Astrocyte (in vitro differentiated cells and primary cell): ENCODE results near the gene POU2F1. TPM values are rescaled to one million over a fixed set of nuclear protein-coding genes. Genes with fewer than 3 reads are reported as not detected.

ENCODE experiments used
- DNase-seq: peaks from one replicate; pipeline ENCODE4 v3.0.0-alpha.2; 2010; ENCODE audit warnings: low read depth
- FAIRE-seq: peaks from 2 replicates; lab custom pipeline; 2011; peaks lifted over from hg19 to GRCh38; lab: Jason Lieb, UNC
- H2AFZ ChIP-seq: 2 replicates; pipeline ENCODE4 v1.6.0; 2012; ENCODE audit warnings: low read depth, low read length, inconsistent platforms
- H3K27ac ChIP-seq: 2 replicates; pipeline ENCODE4 v1.5.1; 2011; ENCODE audit warnings: low read depth, low read length, inconsistent platforms
- H3K27me3 ChIP-seq: 2 replicates; pipeline ENCODE4 v1.6.0; 2011; ENCODE audit warnings: low read length, inconsistent platforms; ENCODE audit not compliant: insufficient read depth
- H3K36me3 ChIP-seq: 2 replicates; pipeline ENCODE4 v1.5.1; 2011; ENCODE audit warnings: low read length, inconsistent platforms; ENCODE audit not compliant: insufficient read depth
- H3K4me1 ChIP-seq: 2 replicates; pipeline ENCODE4 v1.5.1; 2011; ENCODE audit warnings: low read length, inconsistent platforms; ENCODE audit not compliant: insufficient read depth
- H3K4me2 ChIP-seq: 2 replicates; pipeline ENCODE4 v1.6.0; 2012; ENCODE audit warnings: low read length, inconsistent platforms
- H3K4me3 ChIP-seq: 2 replicates; pipeline ENCODE4 v1.5.1; 2011; ENCODE audit warnings: low read depth, mild to moderate bottlenecking, low read length, inconsistent platforms; ENCODE audit not compliant: insufficient read depth
- H3K79me2 ChIP-seq: 2 replicates; pipeline ENCODE4 v1.6.0; 2012; ENCODE audit warnings: mild to moderate bottlenecking, low read length, inconsistent platforms; ENCODE audit not compliant: insufficient read depth
- H3K9ac ChIP-seq: 2 replicates; pipeline ENCODE4 v1.6.0; 2012; ENCODE audit warnings: mild to moderate bottlenecking, low read length, inconsistent platforms
- H3K9me3 ChIP-seq: 2 replicates; pipeline ENCODE4 v1.5.1; 2012; ENCODE audit warnings: low read depth, mild to moderate bottlenecking, low read length, inconsistent platforms; ENCODE audit not compliant: insufficient read depth
- H4K20me1 ChIP-seq: 2 replicates; pipeline ENCODE4 v1.6.0; 2012; ENCODE audit warnings: low read length, inconsistent platforms; ENCODE audit not compliant: insufficient read depth
- H3K27ac Mint-ChIP-seq: one replicate; pipeline ENCODE4 v1.8.0; 2021; ENCODE audit warnings: mild to moderate bottlenecking, mixed read lengths; ENCODE audit not compliant: unreplicated experiment
- H3K27me3 Mint-ChIP-seq: one replicate; pipeline ENCODE4 v1.8.0; 2021; ENCODE audit warnings: low read depth, mixed read lengths; ENCODE audit not compliant: unreplicated experiment
- H3K36me3 Mint-ChIP-seq: one replicate; pipeline ENCODE4 v1.8.0; 2021; ENCODE audit warnings: low read depth, mixed read lengths; ENCODE audit not compliant: unreplicated experiment
- H3K4me1 Mint-ChIP-seq: one replicate; pipeline ENCODE4 v1.8.0; 2021; ENCODE audit warnings: low read depth, mixed read lengths; ENCODE audit not compliant: unreplicated experiment
- H3K4me3 Mint-ChIP-seq: one replicate; pipeline ENCODE4 v1.8.0; 2021; ENCODE audit warnings: mild to moderate bottlenecking, moderate library complexity, mixed read lengths; ENCODE audit not compliant: unreplicated experiment
- H3K9me3 Mint-ChIP-seq: one replicate; pipeline ENCODE4 v1.8.0; 2021; ENCODE audit warnings: mild to moderate bottlenecking, mixed read lengths; ENCODE audit not compliant: unreplicated experiment
- EZH2 ChIP-seq: IDR thresholded peaks from 2 replicates; pipeline ENCODE4 v1.6.1; 2012; ENCODE audit warnings: mild to moderate bottlenecking, low read length, inconsistent platforms; ENCODE audit not compliant: insufficient read depth
- total RNA-seq: library from RNA; stranded (reverse); gene quantifications from 2 replicates; pipeline ENCODE4 v1.2.1, GENCODE V29; 2021
- TF ChIP-seq, protein P1 (sequence below): IDR thresholded peaks from 2 replicates; pipeline ENCODE4 v1.5.1; 2011; ENCODE audit warnings: low read depth, mild to moderate bottlenecking, inconsistent platforms, low read length, moderate library complexity; ENCODE audit not compliant: insufficient read depth

POU2F1 gene
- total RNA-seq, 1 donor from 2014 or later = 21.7 TPM

DNA sequence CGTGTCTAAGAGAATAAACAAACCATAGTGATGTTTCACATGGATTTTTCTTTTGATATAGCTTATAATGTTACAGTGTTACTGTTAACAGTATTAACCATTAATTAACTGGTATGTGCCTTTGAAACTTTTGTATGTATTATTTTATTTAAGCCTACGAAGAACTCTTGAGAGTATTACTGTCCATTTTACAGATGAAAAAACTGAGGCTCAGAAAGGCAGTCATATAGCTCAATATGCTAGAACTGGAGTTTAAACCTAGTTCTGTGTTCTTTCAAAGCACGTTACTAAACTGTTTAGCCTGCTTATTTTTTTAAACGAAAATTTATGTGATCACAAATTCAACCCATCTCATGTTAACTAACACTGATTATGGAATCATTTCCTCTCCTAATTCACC lies 83.5 kb downstream of the POU2F1 start:
- Histone ChIP-seq H3K4me2 (no peak overlapping the region), H3K36me3 (no peaks in the 10 kb centered on the region), H2AFZ (no peak overlapping the region), H3K27me3 (no peaks in the 10 kb centered on the region), H3K27ac (no peak overlapping the region), H3K79me2 (peaks cover 31% of the 10 kb centered on the region), H4K20me1 (peaks cover 18% of the 10 kb centered on the region), H3K9ac (no peak overlapping the region), H3K9me3 (no peaks in the 10 kb centered on the region), H3K4me1 (no peaks in the 10 kb centered on the region), H3K4me3 (no peak overlapping the region)
- H3K4me1 Mint-ChIP-seq = peaks cover 3% of the 10 kb centered on the region
- no peaks in the 10 kb centered on the region for H3K36me3 Mint-ChIP-seq
- no peak overlapping the region for H3K4me3 Mint-ChIP-seq
- FAIRE-seq = no peak
- no peak for TF ChIP-seq EZH2
- TF ChIP-seq, protein P1, sequence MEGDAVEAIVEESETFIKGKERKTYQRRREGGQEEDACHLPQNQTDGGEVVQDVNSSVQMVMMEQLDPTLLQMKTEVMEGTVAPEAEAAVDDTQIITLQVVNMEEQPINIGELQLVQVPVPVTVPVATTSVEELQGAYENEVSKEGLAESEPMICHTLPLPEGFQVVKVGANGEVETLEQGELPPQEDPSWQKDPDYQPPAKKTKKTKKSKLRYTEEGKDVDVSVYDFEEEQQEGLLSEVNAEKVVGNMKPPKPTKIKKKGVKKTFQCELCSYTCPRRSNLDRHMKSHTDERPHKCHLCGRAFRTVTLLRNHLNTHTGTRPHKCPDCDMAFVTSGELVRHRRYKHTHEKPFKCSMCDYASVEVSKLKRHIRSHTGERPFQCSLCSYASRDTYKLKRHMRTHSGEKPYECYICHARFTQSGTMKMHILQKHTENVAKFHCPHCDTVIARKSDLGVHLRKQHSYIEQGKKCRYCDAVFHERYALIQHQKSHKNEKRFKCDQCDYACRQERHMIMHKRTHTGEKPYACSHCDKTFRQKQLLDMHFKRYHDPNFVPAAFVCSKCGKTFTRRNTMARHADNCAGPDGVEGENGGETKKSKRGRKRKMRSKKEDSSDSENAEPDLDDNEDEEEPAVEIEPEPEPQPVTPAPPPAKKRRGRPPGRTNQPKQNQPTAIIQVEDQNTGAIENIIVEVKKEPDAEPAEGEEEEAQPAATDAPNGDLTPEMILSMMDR = no peak
- H3K9me3 Mint-ChIP-seq = no peaks in the 10 kb centered on the region
- no peak overlapping the region for H3K27ac Mint-ChIP-seq
- DNase-seq = no peak
- no peaks in the 10 kb centered on the region for H3K27me3 Mint-ChIP-seq

DNA sequence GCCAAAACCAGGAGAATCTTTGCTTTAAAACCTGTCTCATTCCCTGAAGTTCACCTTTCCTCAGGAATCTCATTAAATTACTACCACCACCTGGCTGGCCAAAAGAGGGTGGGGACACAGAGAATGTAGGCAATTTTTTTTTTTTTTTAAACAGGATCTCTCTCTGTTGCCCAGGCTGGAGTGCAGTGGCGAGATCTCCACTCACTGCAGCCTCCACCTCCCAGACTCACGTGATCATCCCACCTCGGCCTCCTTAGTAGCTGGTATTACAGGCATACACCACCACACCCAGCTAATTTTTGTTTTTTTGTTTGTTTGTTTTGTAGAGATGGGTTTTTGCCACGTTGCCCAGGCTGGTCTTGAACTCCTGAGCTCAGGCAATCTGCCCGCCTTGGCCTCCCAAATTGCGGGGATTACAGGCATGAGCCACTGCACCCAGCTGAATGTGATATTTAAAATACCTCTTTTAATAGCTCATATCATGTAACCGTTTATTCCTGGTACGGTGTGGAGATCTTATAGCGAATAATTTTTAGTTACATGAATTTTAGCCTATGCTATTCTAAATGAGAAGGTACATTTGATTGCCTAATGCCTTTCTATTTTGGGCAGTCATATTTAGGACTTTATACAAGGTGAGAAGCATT lies 84.5 kb downstream of the POU2F1 start:
- H3K27me3 Mint-ChIP-seq = no peaks in the 10 kb centered on the region
- no peak for TF ChIP-seq EZH2
- TF ChIP-seq, protein P1 = no peak
- Histone ChIP-seq H3K4me2 (no peak overlapping the region), H3K27me3 (no peaks in the 10 kb centered on the region), H3K9me3 (no peaks in the 10 kb centered on the region), H3K4me1 (no peaks in the 10 kb centered on the region), H2AFZ (no peak overlapping the region), H3K4me3 (no peak overlapping the region), H4K20me1 (peaks cover 12% of the 10 kb centered on the region), H3K36me3 (no peaks in the 10 kb centered on the region), H3K79me2 (peaks cover 22% of the 10 kb centered on the region), H3K9ac (no peak overlapping the region), H3K27ac (no peak overlapping the region)
- no peaks in the 10 kb centered on the region for H3K9me3 Mint-ChIP-seq
- H3K4me1 Mint-ChIP-seq = peaks cover 3% of the 10 kb centered on the region
- DNase-seq = no peak
- no peak overlapping the region for H3K27ac Mint-ChIP-seq
- H3K4me3 Mint-ChIP-seq = no peak overlapping the region
- H3K36me3 Mint-ChIP-seq = no peaks in the 10 kb centered on the region
- FAIRE-seq = no peak

DNA sequence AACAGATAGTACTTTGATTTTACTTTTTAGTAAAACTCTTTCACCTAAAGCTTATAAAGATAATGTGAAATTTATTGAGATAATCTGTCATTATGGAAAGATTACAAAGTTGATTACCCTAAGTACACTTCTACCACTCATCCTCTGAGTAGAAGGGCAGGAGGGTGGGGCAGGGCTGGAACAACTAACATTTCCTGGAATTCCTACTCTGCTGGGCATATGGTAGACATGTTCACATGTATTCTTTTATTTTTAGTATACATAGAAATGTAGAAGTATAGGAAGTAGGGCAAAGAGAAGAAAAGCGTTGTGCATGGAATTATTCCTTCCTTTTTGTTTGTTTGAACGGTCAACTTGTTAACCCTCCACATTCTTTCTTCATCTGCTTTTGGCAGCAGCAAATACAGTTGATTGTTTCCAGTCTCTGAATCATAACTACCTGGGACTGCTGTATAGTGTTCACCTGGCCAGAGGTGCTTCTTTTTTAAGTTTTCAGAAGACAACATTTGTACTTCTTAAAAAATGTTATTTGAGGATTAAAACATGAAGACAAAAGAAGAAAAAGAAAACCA lies 85.1 kb downstream of the POU2F1 start:
- H3K27ac Mint-ChIP-seq = no peak overlapping the region

More for the DNA sequence above, 85.1 kb downstream of the POU2F1 start:
- no peak for FAIRE-seq
- Histone ChIP-seq H3K9me3 (no peaks in the 10 kb centered on the region), H3K79me2 (peaks cover 22% of the 10 kb centered on the region), H3K4me2 (no peak overlapping the region), H4K20me1 (peaks cover 12% of the 10 kb centered on the region), H2AFZ (no peak overlapping the region), H3K4me3 (no peak overlapping the region), H3K27ac (no peak overlapping the region), H3K36me3 (no peaks in the 10 kb centered on the region), H3K27me3 (no peaks in the 10 kb centered on the region), H3K4me1 (no peaks in the 10 kb centered on the region), H3K9ac (no peak overlapping the region)
- Mint-ChIP-seq H3K36me3 (no peaks in the 10 kb centered on the region), H3K9me3 (no peaks in the 10 kb centered on the region), H3K4me1 (peaks cover 3% of the 10 kb centered on the region), H3K4me3 (no peak overlapping the region), H3K27me3 (no peaks in the 10 kb centered on the region)
- TF ChIP-seq, protein P1 = no peak
- TF ChIP-seq EZH2 = no peak
- DNase-seq = no peak
